Kasumi-1 (cell line): ENCODE measurements around the gene TAS2R38.
"Not testable (repeated sequence)": the region's sequence is repeated elsewhere in the genome, so short reads cannot be mapped to it uniquely, and the experiment has no call there.

Experiments used
- DNase-seq, 2 experiments: peaks; one replicate each; lab custom pipeline; 2025; lab: John Stamatoyannopoulos, UW

Gene TAS2R38

GRCh38 chr7:141973673-141974072 lies at the start of gene TAS2R38:
Gene TAS2R38 (minus strand): TSS chr7:141973773. CDS start chr7:141973689, 84 bp downstream.
- no peak for DNase-seq

GRCh38 chr7:142018154-142018553 lies 44.6 kb upstream of the TAS2R38 start:
- DNase-seq: no peak

DNA sequence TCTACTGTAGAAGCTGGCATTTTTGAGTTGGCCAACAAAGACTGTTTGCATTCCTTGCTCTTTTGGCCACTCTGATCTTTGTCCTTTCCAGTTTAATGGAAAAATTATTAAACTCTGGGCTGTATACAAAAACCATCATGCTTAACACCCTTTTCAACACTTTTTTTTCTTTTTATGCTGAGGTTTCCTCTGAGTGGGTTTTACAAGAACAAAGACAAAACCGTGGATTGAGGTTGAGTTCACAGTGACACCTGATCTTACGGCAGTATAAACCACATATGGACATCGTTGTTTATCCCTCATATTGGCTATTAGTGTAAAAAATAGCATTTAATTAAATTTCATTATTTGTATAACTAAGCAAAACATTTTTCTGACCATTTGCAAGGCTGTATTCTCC lies 43.9 kb upstream of the TAS2R38 start:
- no peak for DNase-seq

DNA sequence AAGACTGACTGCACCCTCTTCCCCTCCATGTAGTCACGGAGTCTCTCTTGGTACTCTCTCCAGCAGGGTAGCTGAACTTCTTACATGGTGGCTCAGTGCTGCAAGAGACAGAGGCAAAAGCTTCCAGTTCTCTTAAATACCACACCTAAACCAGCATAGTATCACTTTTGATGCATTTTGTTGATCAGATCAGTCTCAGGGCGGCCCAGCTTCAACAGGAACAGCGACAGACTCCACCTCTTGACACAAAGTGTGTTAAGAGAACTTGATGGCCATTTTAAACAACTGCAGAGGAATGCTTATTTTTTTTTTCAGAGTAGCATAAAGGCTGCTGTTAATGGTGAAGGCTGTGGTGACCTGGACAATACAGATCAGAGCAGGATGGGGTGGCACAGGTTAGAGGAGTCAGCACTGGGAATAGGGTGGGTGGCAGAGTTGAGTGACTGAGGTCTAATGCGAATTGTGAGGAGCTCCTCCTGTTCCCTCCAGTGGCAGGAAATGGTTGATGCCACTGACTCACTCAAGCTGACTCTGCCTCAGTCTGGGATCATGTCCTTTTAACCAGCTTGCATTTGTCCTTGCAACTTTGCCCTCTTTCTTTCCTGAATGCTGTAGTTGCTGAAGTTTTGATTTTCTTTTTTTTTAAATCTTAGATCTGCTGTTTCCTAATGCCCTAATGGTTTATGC lies 39.4 kb upstream of the TAS2R38 start:
- DNase-seq: peak; percentile 53 to 71

- no peak for DNase-seq
Measured at GRCh38 chr7:142010952-142011548, 37.5 kb upstream of the TAS2R38 start.

- no peak for DNase-seq
Measured at GRCh38 chr7:142009187-142009586, 35.6 kb upstream of the TAS2R38 start.

DNA sequence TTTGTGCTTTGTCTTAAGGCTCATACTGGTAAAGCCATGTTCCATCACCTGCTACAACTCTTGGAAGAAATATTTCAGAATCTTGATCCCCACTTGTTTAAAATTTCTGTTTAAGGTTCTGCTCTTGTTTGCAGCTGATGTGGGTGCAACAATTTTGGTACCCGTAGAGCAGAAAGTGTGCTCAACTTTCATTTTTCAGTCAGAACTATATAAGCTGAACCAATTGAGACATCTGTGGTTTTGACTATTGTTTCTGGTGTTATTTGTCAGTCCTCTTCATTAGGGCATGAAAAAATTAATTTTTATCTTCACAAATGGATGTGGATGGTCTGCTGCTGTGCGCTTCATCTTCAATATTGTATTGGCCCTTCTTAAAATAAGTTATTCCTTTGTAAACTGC lies 33.0 kb upstream of the TAS2R38 start:
- no peak for DNase-seq

DNA sequence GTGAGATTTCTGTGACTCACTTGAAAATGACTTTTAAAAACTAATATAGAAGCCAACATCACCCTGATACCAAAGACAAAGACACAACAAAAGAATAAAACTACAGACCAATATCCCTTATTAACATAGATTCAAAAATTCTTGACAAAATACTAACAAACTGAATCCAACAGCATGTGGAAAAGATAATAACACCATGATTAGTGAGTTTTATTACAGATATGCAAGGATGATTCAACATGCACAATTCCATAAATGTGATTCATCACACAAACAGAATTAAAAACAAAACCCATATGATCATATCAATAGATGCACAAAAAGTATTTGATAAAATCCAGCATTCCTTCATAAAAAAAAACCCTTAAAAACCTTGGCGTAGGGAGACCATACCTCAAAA lies 28.6 kb upstream of the TAS2R38 start:
- DNase-seq: no peak

- no peak for DNase-seq
Measured at GRCh38 chr7:142001163-142001874, 27.7 kb upstream of the TAS2R38 start.

- no peak for DNase-seq
Measured at GRCh38 chr7:142000244-142000643, 26.7 kb upstream of the TAS2R38 start.

- DNase-seq: no peak
Measured at GRCh38 chr7:141999058-141999623, 25.6 kb upstream of the TAS2R38 start.

GRCh38 chr7:141993354-141993753 lies 19.8 kb upstream of the TAS2R38 start:
- no peak for DNase-seq

GRCh38 chr7:141992688-141993087 lies 19.1 kb upstream of the TAS2R38 start:
- no peak for DNase-seq

- peak; percentile 86 to 87 for DNase-seq
Measured at GRCh38 chr7:141992156-141992555, 18.6 kb upstream of the TAS2R38 start.

DNA sequence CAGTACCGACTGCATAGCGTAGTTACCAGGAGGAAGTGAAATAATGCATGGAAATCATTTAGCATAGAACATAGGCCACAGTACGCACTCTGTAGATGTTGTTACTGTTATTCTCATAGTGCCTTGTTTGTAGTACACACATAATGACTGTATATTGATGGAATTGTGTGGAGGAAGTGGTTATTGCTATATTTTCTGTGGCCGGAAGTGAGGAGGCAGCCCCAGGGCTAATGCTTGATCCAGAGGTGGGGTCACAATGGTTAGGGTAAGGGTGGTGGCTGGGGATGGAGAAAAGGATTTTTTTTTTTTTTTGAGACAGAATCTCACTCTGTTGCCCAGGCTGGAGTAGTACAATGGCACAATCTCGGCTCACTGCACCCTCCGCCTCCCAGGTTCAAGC lies 17.6 kb upstream of the TAS2R38 start:
- DNase-seq: peak; percentile 23 to 24

DNA sequence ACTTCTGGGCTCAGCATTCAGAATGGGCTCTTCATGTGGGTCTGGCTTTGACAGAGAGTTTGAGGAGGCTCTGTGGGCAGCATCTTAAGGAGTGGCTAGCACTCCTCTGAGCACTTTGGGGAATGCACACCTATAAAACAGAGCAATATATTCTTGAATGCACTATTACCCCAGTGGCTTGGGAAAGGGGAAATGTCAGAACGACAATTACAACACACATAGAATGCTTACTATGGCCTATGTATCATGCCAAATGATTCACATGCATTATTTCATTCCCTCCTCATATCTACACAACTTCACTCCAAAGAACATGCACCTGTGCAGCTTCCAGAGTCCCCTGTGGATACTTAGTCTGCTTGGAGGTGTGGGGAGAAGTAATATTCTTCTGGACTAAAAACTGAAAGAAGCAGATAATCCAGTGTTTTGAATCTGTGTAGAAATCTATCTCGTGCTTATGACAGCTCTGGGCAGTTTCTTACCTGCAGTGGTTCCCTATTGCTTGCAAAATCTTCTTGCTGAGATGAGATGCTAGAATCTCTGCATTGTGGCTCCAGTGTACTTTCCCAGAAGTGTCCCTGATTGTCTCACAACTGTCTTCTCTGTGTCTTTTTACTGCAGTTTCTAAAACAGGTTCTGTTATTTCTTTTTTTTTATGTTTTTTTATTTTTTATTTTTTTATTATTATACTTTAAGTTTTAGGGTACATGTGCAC lies 16.6 kb upstream of the TAS2R38 start:
- peak in 1 of 2 experiments; percentile 5 for DNase-seq

GRCh38 chr7:141987803-141988202 lies 14.2 kb upstream of the TAS2R38 start:
- DNase-seq: not testable (repeated sequence)

- DNase-seq: no peak
Measured at GRCh38 chr7:141986923-141987322, 13.3 kb upstream of the TAS2R38 start.

GRCh38 chr7:141985926-141986325 lies 12.4 kb upstream of the TAS2R38 start:
- not testable (repeated sequence) for DNase-seq

- DNase-seq: peak; percentile 96 to 98
Measured at GRCh38 chr7:141979568-141979967, 6.0 kb upstream of the TAS2R38 start.

DNA sequence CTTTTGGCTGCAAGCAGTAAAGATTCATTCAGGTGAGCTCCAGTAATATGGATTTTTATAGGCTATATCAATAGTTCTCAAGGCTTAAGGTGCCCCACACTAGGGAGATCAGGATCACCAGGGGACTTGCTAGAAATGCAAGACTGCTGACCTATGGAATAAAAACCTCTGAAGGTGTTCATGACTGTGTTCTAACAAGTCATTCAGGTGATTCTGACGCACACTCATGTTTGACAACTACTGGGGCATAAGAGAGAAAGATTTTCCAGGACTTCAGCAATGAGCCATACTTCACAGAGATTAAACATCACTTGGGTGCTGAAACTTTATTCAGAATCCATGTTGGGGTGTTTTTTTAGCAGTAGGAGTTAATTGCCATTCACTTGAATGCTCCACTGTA lies 4.8 kb upstream of the TAS2R38 start:
- DNase-seq: no peak
